GM10248 (cell line): ENCODE data around the gene MAPK8IP2.

Experiments
- CTCF ChIA-PET: fragments of 300-600 bp; sonication (Branson Sonifier 250); formaldehyde crosslinking; extraction: SDS; loops from one replicate; lab custom pipeline; 2021; ENCODE audit warnings: antibody characterized with exemption; lab: Yijun Ruan, JAX
- POLR2A ChIA-PET: fragments of 350-650 bp; sonication (Branson Sonifier 250); formaldehyde crosslinking; extraction: SDS; loops from one replicate; lab custom pipeline; 2020; ENCODE audit warnings: antibody characterized with exemption; lab: Yijun Ruan, JAX
- DNase-seq: peaks from one replicate; pipeline ENCODE4 v3.0.0; 2012; ENCODE audit errors: extremely low spot score
- TF ChIP-seq, protein P1 (sequence below): IDR thresholded peaks from 2 replicates; pipeline ENCODE4 v1.5.1; 2012; ENCODE audit warnings: mild to moderate bottlenecking, low read depth; ENCODE audit errors: extremely low read depth, missing control alignments, control extremely low read depth

Gene MAPK8IP2

DNA sequence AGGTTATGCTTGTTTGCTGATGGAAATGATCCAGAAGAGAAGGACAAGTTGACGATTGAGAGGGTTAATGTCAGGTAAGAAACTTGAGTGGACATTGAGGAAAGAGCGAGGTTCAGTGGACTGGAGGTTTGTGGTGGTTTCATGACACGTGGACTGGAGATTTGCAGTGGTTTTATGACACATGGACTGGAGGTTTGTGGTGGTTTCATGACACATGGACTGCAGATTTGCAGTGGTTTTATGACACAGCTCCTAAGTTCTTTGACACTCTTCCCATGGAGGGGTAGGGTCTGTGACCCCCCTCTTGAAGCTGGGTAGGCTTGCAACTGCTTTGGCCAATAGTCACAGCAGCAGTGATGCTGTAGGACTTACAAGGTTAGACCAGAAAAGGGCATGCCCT lies 5.4 kb upstream of the MAPK8IP2 start:
- CTCF ChIA-PET: interaction anchor here (0.7 to 1.1 kb wide), 2 partner anchors 11 to 23 kb away, joined by 3 read pairs; no protein-coding TSS in a partner anchor
- POLR2A ChIA-PET: no interaction called here
- TF ChIP-seq, protein P1, sequence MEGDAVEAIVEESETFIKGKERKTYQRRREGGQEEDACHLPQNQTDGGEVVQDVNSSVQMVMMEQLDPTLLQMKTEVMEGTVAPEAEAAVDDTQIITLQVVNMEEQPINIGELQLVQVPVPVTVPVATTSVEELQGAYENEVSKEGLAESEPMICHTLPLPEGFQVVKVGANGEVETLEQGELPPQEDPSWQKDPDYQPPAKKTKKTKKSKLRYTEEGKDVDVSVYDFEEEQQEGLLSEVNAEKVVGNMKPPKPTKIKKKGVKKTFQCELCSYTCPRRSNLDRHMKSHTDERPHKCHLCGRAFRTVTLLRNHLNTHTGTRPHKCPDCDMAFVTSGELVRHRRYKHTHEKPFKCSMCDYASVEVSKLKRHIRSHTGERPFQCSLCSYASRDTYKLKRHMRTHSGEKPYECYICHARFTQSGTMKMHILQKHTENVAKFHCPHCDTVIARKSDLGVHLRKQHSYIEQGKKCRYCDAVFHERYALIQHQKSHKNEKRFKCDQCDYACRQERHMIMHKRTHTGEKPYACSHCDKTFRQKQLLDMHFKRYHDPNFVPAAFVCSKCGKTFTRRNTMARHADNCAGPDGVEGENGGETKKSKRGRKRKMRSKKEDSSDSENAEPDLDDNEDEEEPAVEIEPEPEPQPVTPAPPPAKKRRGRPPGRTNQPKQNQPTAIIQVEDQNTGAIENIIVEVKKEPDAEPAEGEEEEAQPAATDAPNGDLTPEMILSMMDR: no peak
- no peak for DNase-seq

DNA sequence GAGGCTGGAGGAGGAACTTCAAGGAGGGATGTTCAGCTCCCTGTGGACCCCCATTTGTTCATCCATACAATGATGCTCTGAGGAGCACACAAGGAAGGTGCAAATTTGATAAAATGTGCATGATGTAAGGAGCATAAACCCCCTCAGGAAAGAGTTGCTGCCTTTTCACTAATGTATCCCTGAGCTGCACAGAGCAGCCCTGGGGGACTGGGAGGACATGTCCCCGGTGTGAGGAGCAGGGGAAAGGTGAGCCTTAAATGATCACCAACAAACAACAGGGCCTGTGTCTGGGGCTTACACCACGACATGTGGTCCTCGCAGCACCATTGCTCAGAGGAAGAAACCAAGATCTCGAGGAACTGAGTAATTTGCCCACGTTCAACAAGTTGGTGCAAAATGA lies 3.5 kb upstream of the MAPK8IP2 start:
- ChIA-PET CTCF (interaction anchor here (1.0 kb wide), 1 partner anchor 34 kb away, joined by 4 read pairs; the partner anchor contains the start of gene SYCE3), POLR2A (no interaction called here)
- TF ChIP-seq, protein P1: no peak
- DNase-seq: no peak

DNA sequence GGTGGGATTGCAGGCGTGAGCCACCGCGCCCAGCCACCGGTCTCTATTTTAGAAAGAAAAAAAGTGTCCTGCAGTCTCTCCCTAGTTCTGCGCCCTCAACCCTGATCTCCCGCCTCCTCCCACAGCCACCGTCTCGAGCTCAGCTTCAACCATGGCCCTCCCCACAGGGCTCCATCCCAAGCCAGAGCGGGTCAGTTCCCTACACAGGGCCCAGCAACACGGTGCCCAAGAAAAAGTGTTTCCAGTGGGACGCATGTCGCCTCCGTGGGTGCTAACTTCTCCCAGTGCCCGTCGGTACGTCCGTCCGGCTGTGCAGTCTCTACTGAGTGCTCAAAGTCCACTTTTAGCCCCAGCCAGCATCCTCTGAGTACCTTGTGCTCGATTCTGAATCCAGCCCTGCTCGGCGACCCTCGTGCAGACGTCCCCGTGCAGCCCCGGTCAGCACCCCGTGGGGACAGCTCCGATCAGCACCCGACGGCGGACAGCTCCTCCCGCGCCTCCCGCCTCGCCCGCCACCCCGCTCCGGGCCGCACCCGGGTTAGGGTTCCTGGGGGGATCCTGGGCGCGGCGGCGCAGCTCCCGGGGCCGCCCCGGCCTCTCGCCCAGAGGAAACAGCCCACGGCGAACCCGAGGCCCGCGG lies 657 bp upstream of the MAPK8IP2 start:
- DNase-seq: peak; percentile 85
- CTCF ChIA-PET: no interaction called here

DNA sequence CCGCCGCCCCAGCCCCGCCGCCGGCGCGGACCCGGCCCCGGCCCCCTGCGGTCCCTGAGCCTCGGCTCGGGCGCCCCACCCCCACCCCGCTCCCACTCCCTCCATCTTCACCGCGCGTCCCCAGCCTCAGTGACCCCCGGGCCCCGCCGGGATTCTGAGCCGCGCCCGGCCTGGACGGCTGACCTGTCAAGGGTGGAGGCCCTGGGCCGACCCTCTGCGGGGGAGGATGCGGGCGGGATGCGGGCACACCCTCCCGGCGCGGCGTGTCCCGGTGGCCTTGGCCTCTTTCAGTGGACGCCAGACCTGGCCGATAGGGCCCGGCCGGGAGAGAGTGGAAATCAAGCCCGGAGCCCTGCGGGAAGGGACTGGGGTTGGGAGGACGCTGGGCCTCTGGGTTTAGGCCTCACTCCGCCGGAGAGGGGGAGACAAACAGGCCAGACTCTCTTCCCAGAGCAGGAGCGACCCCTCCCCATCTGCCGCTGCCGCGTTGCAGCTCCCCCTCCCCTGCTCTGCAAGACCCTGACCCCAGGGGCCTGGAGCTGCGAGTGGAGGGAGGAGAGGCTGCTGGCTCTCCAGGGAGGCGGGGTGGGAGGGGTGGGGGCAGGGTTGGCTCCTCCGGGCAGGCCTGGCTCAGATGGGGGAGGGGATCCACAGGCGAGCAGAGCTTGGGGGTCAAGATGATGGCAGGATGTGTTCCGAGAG lies 525 bp downstream of the MAPK8IP2 start:
- CTCF ChIA-PET: interaction anchor here (1.5 kb wide), 1 partner anchor 75 kb away, joined by 3 read pairs; the partner anchor contains the start of gene SCO2
- DNase-seq: no peak
- TF ChIP-seq, protein P1: no peak
- POLR2A ChIA-PET: no interaction called here

More for the DNA sequence above, 657 bp upstream of the MAPK8IP2 start:
- POLR2A ChIA-PET: no interaction called here
- TF ChIP-seq, protein P1: no peak

DNA sequence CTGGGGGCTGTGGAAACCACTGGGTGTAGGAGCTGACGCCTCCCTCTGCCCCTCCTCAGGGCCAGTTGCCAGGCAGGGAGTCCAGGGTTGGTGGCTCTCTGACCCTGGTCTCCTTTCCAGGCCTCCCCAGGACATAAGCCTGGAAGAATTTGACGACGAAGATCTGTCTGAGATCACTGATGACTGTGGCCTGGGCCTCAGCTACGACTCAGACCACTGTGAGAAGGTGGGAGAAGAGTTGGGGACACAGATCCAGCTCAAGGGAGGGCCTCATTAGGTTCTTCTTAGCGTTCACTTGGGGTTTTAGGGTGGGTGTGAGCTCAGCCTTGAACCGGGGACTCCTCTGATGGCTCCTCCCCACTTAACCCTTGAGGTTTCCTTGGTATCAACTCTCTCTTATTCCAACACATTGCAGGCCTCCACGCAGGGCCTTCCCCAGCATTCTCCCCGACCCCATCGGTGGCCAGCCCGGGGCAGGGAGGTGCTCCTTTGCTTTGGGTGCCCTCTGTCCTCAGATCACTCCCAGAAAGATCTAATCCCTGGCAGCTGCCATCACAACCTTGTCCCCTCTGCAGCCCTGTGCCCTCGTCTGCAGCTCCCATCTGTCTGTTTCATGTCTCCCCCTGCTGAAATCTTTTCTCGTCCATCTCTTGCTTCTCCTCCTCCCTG lies 1.2 kb downstream of the MAPK8IP2 start:
- TF ChIP-seq, protein P1: no peak
- CTCF ChIA-PET: interaction anchor here (1.5 kb wide), 1 partner anchor 76 kb away, joined by 3 read pairs; the partner anchor contains the start of gene SCO2
- DNase-seq: no peak
- POLR2A ChIA-PET: no interaction called here

DNA sequence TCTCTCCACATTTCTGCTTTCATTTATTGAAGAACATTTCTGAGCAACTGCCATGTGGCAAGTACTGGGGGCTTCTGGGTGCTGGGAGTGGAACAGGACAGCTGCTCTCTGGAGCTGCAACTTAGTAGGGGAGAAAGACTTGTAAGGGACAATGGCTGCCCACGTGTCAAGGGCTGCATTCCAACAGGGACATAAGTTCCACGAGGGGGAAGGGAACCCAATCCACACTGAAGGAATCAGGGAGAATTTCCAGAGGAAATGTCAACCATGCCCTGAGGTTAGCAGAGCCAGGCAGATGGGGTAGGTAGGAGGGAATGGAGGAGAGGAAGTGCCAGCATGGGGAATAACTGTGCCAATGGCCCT lies 1.7 kb downstream of the MAPK8IP2 start:
- POLR2A ChIA-PET: no interaction called here
- TF ChIP-seq, protein P1: no peak
- CTCF ChIA-PET: interaction anchor here (1.5 to 2.1 kb wide), 2 partner anchors 19 to 76 kb away, joined by 3 to 5 read pairs; partner anchors contain the start of gene SCO2
- no peak for DNase-seq
